H1 (cell line): ENCODE data around the gene MBP. TPM values are rescaled to one million over a fixed set of nuclear protein-coding genes. Genes with fewer than 3 reads are reported as not detected.

ENCODE experiments used
- CTCF ChIP-seq, 3 experiments: IDR thresholded peaks; 1 replicate in 2 of 3; 2 replicates in 1 of 3; pipeline versions ENCODE4 v1.5.1 to v1.6.1; 2011; ENCODE audit warnings: low read length in 3 of 3, mild to moderate bottlenecking in 3 of 3, inconsistent platforms in 2 of 3, low read depth in 1 of 3, moderate library complexity in 1 of 3; ENCODE audit not compliant: insufficient read depth in 1 of 3; ENCODE audit errors: control extremely low read depth in 1 of 3
- polyA plus RNA-seq, 7 experiments: library from polyadenylated mRNA; depleted of rRNA in 3 of 7; stranded (reverse) in 5 of 7; unstranded in 2 of 7; fragments of >200 nt in 5 of 7; fragments of 200-250 nt in 2 of 7; gene quantifications; 1 replicate in 5 of 7; 2 replicates in 1 of 7; 4 replicates in 1 of 7; pipeline versions ENCODE4 v1.2.1 to v1.2.3, GENCODE V29; 2011 to 2013; ENCODE audit warnings: missing spikeins in 2 of 7, mixed read lengths in 2 of 7
- total RNA-seq: library from RNA; stranded (reverse); fragmentation: NEBNext Ultra II Directional; extraction: Animal tissue kit (Norgen Biotek cat#: 25700); gene quantifications from 2 replicates; pipeline ENCODE4 v1.2.1, GENCODE V29; 2021

MBP gene
- total and polyA plus RNA-seq, 2 of the 8 experiments (the other 6 are each of a cell fraction or from before 2014, with no cell fraction given), result 7.7 to 19.2 TPM

GRCh38 chr18:76988031-76988826 lies 144.4 kb downstream of the MBP start (continued):
- no peak for TF ChIP-seq CTCF (IDR thresholded peaks at IDR 0.05; ENCODE audit: control extremely low read depth in 1 of 3, insufficient read depth in 1 of 3, low read depth in 1 of 3, low read length in 3 of 3)
